Fibroblast of pulmonary artery (primary cell): ENCODE results near the gene CYB5R3.
A peak's percentile ranks its signal among the peaks of the same experiment; 100 is the strongest.

ENCODE experiments used
- DNase-seq: peaks from one replicate; pipeline ENCODE4 v3.0.0-alpha.2; 2010; ENCODE audit warnings: low read depth
- H3K4me3 ChIP-seq: replicated peaks from 2 replicates; pipeline ENCODE4 v1.5.1; 2011; ENCODE audit warnings: low read depth, mild to moderate bottlenecking, control low read depth, low read length, moderate library complexity
- CTCF ChIP-seq: IDR thresholded peaks from 2 replicates; pipeline ENCODE4 v1.5.1; 2011; ENCODE audit warnings: mild to moderate bottlenecking, control low read depth, low read length, inconsistent platforms; ENCODE audit errors: missing control alignments

Gene CYB5R3

GRCh38 chr22:42649246-42650099 lies at the start of gene CYB5R3:
TSS of gene CYB5R3 (minus strand) at chr22:42649392. CDS start at chr22:42649315, 77 bp downstream.
- peak; percentile 82 for DNase-seq
- H3K4me3 ChIP-seq = peak within 1 kb of the TSS; percentile 83
- no peak for TF ChIP-seq CTCF

- DNase-seq = peak; percentile 93
- H3K4me3 ChIP-seq = no peak overlapping the region
- no peak for TF ChIP-seq CTCF
Observed at GRCh38 chr22:42697542-42698013, 48.4 kb upstream of the CYB5R3 start.

GRCh38 chr22:42696331-42696967 lies 47.3 kb upstream of the CYB5R3 start:
- DNase-seq = no peak
- H3K4me3 ChIP-seq = no peak overlapping the region
- no peak for TF ChIP-seq CTCF

GRCh38 chr22:42695294-42695693 lies 46.1 kb upstream of the CYB5R3 start:
- DNase-seq = no peak
- no peak overlapping the region for H3K4me3 ChIP-seq
- TF ChIP-seq CTCF = no peak

GRCh38 chr22:42693763-42694683 lies 44.8 kb upstream of the CYB5R3 start:
- DNase-seq = no peak

More at GRCh38 chr22:42693763-42694683, 44.8 kb upstream of the CYB5R3 start:
- no peak for TF ChIP-seq CTCF
- H3K4me3 ChIP-seq = no peak overlapping the region
